DLD1 (cell line): ENCODE results near the gene CMTM7.
"Not testable (repeated sequence)": the region's sequence is repeated elsewhere in the genome, so short reads cannot be mapped to it uniquely, and the experiment has no call there.

Experiments used
- in situ Hi-C: cut with HindIII; loops from 2 replicates; pipeline ENCODE4 v1.10.0; 2017; ENCODE audit warnings: low sequenced_read_pairs

Gene CMTM7

DNA sequence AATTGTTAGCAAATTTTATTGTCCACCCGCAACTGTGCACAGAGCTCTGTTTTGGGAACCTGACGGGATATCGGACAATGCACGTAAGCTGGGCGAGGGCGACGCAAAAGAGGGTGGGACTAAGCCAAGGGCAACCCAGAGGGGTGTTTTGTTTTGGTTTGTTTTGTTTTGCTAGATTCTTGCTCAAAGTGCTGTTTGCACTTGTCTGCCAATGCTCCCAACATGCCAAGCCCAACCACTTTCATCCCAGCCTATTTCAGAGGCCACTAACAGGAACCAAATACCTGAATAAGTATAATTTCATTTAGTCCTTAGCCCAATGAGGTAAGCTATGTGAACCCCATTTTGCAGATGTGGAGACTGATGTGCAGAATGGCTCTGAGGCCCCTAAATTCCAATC, 9.7 kb upstream of the CMTM7 start:
- in situ Hi-C loops, result no loop called here

- in situ Hi-C loops, result no loop called here
These were observed 8.4 kb upstream of the CMTM7 start for GRCh38 chr3:32383136-32383711.

- in situ Hi-C loops, result no loop called here
These were observed 6.7 kb upstream of the CMTM7 start for GRCh38 chr3:32384938-32385337.

GRCh38 chr3:32387512-32387911, 4.1 kb upstream of the CMTM7 start:
- in situ Hi-C loops, result no loop called here

DNA sequence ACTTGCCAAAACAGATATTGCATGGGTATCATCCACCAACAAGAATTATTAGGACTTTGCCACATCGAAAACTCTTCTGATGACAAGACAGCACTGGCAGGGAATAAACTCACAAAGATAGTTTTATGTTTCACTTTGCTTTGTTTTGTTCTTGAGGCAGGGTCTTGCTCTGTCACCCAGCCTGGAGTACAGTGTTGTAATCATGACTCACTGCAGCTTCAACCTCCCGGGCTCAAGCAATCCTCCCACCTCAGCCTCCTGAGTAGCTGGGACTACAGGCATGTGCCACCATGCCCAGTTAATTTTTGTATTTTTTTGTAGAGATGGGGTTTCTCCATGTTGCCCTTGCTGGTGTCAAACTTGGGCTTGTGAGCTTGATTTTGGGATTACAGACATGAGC, 2.1 kb upstream of the CMTM7 start:
- in situ Hi-C loops, result not testable (repeated sequence)

GRCh38 chr3:32392536-32393302, 1.1 kb downstream of the CMTM7 start:
- in situ Hi-C loops, result no loop called here

- in situ Hi-C loops, result no loop called here
These were observed 3.8 kb downstream of the CMTM7 start for GRCh38 chr3:32395496-32395895.

DNA sequence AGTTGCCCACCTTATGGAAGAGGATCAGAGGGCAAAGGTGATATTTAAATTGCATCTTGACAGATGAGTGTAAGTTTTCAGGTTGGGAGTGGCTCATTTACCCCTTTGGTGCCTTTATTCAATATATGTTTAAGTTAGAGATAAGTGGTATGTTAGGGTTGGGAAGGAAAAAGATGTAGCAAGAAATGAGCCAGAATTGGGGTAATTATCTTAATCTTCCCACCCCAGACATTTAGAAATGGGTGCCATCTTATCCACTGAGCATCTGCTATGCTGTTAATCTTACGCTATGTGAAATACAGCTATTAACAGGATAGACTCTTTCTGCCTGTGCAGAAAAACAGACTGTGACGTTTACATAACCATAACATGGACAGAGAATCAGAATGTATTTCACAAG, 6.3 kb downstream of the CMTM7 start:
- in situ Hi-C loops, result no loop called here

GRCh38 chr3:32398531-32398930, 6.9 kb downstream of the CMTM7 start:
- in situ Hi-C loops, result no loop called here

DNA sequence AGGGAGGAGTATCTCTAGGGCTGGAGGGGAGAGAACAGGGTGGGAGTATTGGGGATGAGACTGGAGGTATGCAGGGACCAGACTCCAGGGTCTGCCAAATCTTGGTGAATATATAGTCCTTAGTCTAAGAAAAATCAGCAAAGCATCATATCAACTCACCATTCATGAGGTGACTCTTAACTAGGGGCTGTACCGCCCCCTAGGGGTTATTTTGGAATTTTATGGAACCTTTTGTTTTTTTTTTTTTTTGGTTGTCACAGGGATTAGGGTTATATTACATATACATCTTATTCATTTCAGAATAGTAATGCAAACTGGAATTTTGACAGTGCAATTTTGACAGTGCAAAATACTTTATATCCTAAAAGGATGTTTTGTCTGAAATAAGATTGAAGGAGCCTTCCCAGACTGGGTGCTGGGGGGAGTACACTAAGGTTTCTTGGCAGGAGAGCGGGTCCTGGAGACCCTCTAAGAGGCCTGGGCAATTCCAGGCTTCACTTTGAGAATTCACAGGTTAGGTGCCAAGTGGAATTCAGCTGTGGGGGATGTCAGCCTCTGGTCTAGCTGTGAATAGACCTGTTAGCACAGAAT, 7.5 kb downstream of the CMTM7 start:
- in situ Hi-C loops, result no loop called here

DNA sequence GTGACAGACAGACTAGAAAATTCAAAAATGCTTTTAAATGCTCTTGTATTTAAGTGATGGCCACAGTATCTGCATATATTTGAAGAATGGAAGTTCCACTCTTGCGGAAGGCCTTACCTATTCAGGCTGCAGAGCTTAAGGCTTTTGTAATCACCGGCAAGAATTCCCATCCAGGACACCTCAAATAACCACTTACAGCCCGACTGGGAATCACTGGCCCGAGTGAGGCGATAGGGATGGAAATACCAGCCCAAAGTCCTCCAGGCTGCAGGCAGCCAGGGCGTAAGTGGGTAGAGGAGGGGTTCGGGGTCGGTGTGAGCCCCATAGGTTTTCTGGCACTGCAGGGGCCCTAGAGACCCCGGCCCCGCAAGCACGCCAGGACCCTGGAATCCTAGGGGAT, 9.5 kb downstream of the CMTM7 start:
- in situ Hi-C loops, result no loop called here

DNA sequence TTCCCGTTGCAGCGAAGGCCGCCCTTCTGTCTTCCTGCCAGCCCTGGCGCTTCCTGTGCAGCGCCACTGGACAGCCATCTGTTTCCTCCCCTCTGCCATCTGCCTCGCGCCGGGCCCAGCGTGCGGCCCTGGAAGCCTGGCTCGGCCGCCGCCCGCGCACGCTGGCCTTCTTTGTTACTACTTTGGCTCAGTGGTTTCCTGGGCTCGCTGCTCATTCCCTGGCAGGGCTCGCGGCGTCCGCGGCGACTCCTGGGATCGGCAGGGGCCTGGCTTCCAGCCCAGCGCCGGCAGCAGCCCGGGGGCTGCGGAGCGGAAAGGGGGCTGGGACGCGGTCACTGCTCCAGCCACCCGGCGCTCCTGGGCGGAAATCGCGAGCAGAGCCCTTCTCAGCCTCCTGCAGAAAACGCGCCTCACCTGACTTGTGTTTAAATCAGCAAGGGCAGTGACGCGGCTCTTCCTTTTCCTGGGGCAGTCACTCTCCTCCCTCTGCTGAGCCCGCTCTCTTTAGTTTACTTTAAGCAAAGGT, 10.0 kb downstream of the CMTM7 start:
- in situ Hi-C loops, result no loop called here

DNA sequence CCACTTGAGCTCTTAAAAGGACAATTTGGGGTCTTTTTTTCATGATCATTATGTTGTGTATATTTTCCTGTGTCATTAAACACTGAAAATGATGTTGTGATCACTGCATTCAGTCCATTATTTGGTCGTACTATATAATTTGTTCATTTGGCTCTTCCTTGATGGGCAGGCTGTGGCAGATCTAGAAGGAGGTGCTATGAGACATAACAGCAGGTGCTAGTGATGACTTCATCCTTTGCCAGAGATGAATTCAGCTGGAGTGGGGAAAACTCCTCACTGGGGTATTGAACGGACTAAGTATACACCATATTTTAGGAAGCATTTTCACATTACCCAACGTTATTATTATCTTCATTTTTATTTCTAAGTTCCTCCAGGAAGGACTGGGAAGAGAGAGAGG, 12.0 kb downstream of the CMTM7 start:
- in situ Hi-C loops, result no loop called here

GRCh38 chr3:32404714-32405113, 13.1 kb downstream of the CMTM7 start:
- in situ Hi-C loops, result no loop called here

DNA sequence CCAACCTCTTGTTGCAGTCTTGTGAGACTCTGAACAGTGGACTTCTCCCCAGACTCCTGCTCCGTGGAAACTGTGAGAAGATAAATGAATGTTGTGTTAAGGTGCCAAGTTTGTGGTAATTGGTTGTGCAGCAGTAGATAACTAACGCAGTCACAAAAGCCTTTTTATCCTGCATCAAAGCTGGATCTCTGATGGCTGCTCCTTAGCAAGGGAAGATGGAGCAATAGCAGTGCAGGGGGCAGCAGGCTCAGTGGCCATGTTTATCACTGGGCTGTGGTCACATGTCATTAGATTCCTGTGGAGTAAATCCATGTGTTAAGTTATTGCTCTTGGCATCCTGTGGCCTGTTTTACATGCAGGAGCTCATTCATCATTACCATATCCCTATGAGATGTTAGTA, 13.5 kb downstream of the CMTM7 start:
- in situ Hi-C loops, result no loop called here

GRCh38 chr3:32405711-32406323, 14.2 kb downstream of the CMTM7 start:
- in situ Hi-C loops, result no loop called here

- in situ Hi-C loops, result no loop called here
These were observed 15.1 kb downstream of the CMTM7 start for GRCh38 chr3:32406486-32407408.

DNA sequence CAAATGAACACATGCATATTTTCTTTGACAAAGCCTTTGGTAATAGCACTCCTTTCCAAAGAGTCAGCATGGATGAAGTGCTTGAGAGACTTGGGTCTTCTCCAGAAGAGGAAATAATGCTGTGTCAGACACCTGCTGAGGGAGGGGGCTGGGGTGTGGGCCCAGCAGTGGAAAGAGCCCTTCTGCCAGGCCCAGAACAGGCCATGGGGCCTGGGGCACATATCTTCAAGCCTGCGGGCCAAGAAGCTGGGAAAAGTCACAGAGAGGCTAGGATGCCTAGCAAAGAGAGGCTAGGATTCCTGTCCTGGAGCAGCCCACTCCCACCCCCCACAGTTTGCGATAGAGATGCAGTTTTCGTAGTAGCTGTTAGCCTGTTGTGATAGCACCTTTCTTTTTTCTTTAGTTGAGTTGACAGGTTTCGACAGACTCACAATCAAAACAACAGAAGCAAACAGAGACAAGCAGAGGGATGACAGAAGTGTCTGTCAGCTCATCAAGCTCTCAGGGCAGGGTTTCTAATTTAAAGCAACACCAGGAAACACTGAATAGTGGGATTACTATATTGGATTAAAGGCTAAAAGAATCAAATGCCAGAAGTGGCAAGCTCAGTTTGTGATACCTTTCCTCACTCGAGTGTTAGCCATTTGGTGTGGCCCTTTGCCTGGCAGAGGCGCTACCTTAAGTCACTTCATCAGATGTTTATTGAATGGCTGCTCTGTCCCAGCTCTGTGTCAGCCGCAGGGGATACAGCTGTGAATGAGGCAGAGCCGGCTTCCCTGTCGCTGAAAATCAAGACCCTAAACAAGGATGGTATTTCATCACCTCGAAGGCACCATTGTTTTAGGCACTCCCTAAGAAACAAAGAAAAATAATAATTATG, 19.0 kb downstream of the CMTM7 start:
- in situ Hi-C loops, result no loop called here

- in situ Hi-C loops, result no loop called here
These were observed 19.8 kb downstream of the CMTM7 start for GRCh38 chr3:32411442-32411841.

DNA sequence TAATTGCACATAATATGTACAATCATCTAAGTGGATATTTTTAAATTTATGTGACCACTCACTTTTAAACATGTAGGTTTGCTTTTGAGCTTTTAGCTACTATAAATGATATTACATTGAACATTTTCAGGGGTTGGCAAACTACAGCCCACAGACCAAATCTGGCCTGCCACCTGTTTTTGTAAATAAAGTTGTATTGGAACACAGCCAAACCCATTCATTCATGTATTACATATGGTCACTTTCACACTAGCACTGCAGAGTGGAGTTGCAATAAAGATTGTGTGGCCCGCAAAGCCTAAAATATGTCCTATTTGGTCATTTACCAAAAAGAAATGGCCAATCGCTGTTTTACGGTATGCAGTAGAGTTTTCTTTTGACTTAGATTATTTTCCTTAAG, 21.2 kb downstream of the CMTM7 start:
- in situ Hi-C loops, result no loop called here
